Activated T-cell treated with anti-CD3 and anti-CD28 coated beads, Interleukin-2, amount 50 U/mL, for 4 hours (primary cell): ENCODE results near the gene KLK13. TPM values are rescaled to one million over a fixed set of nuclear protein-coding genes. Genes with fewer than 3 reads are reported as not detected.

Experiments used
- ATAC-seq, 2 donors: fragments of 200-7000 bp; cut with Tn5 transposase; one replicate each; pipeline ENCODE4 v1.10.0; 2021
- DNase-seq: peaks from one replicate; pipeline ENCODE4 v3.0.0-alpha.2; 2020
- H3K27me3 Mint-ChIP-seq: one replicate; pipeline ENCODE4 v1.8.0; 2021; ENCODE audit warnings: low read depth, mixed read lengths
- H3K36me3 Mint-ChIP-seq: one replicate; pipeline ENCODE4 v1.8.0; 2022; ENCODE audit warnings: mixed read lengths; ENCODE audit not compliant: insufficient read depth
- H3K4me1 Mint-ChIP-seq: one replicate; pipeline ENCODE4 v1.8.0; 2021; ENCODE audit warnings: low read depth, mixed read lengths
- H3K4me3 Mint-ChIP-seq: one replicate; pipeline ENCODE4 v1.8.0; 2021; ENCODE audit warnings: mild to moderate bottlenecking, moderate library complexity, mixed read lengths
- H3K9me3 Mint-ChIP-seq: one replicate; pipeline ENCODE4 v1.8.0; 2021; ENCODE audit warnings: mixed read lengths
- total RNA-seq, 3 donors: library from RNA; stranded (reverse); gene quantifications; one replicate each; pipeline ENCODE4 v1.2.1, GENCODE V29; 2021

The KLK13 gene
- total RNA-seq, 3 donors from 2014 or later = not detected

GRCh38 chr19:51026554-51026831 is 38.4 kb downstream of the KLK13 start, which contains the start of gene KLK11:
KLK11 (minus strand) TSS chr19:51026616; CDS start chr19:51025631, 985 bp downstream.
- DNase-seq (no peak), ATAC-seq (no peak)
- Mint-ChIP-seq H3K4me1 (no peaks in the 10 kb centered on the region), H3K4me3 (no peak within 1 kb of the TSS), H3K27me3 (peaks cover 64% of the 10 kb centered on the region), H3K36me3 (no peaks in the 10 kb centered on the region), H3K9me3 (no peaks in the 10 kb centered on the region)

GRCh38 chr19:51025809-51026553 is 38.9 kb downstream of the KLK13 start:
- no peaks in the 10 kb centered on the region for H3K4me1 Mint-ChIP-seq
- no peak for DNase-seq
- ATAC-seq = no peak
- H3K27me3 Mint-ChIP-seq = peaks cover 60% of the 10 kb centered on the region
- no peak overlapping the region for H3K4me3 Mint-ChIP-seq
- no peaks in the 10 kb centered on the region for H3K9me3 Mint-ChIP-seq
- H3K36me3 Mint-ChIP-seq = no peaks in the 10 kb centered on the region

- Mint-ChIP-seq H3K27me3 (peaks cover 57% of the 10 kb centered on the region), H3K4me3 (no peak overlapping the region), H3K36me3 (no peaks in the 10 kb centered on the region), H3K9me3 (no peaks in the 10 kb centered on the region), H3K4me1 (no peaks in the 10 kb centered on the region)
- ATAC-seq = no peak
- no peak for DNase-seq
Observed at GRCh38 chr19:51025401-51025800, 39.5 kb downstream of the KLK13 start.

- Mint-ChIP-seq H3K4me3 (no peak overlapping the region), H3K4me1 (no peaks in the 10 kb centered on the region), H3K36me3 (no peaks in the 10 kb centered on the region), H3K27me3 (peaks cover 61% of the 10 kb centered on the region), H3K9me3 (no peaks in the 10 kb centered on the region)
- no peak for ATAC-seq
- no peak for DNase-seq
Observed at GRCh38 chr19:51024924-51025323, 40.0 kb downstream of the KLK13 start.

- Mint-ChIP-seq H3K27me3 (peaks cover 65% of the 10 kb centered on the region), H3K36me3 (no peaks in the 10 kb centered on the region), H3K4me3 (no peak overlapping the region), H3K4me1 (peaks cover 2% of the 10 kb centered on the region), H3K9me3 (no peaks in the 10 kb centered on the region)
- DNase-seq (no peak), ATAC-seq (no peak)
Observed at GRCh38 chr19:51023946-51024345, 40.9 kb downstream of the KLK13 start.

GRCh38 chr19:51022526-51022925 is 42.4 kb downstream of the KLK13 start:
- no peaks in the 10 kb centered on the region for H3K36me3 Mint-ChIP-seq
- peaks cover 69% of the 10 kb centered on the region for H3K27me3 Mint-ChIP-seq
- DNase-seq = no peak
- ATAC-seq = no peak
- no peaks in the 10 kb centered on the region for H3K9me3 Mint-ChIP-seq
- no peak overlapping the region for H3K4me3 Mint-ChIP-seq
- H3K4me1 Mint-ChIP-seq = peaks cover 9% of the 10 kb centered on the region

GRCh38 chr19:51020988-51021651 is 43.8 kb downstream of the KLK13 start:
- H3K4me3 Mint-ChIP-seq = no peak overlapping the region
- ATAC-seq = no peak
- no peaks in the 10 kb centered on the region for H3K36me3 Mint-ChIP-seq
- H3K4me1 Mint-ChIP-seq = peaks cover 15% of the 10 kb centered on the region
- H3K9me3 Mint-ChIP-seq = no peaks in the 10 kb centered on the region
- no peak for DNase-seq
- H3K27me3 Mint-ChIP-seq = peaks cover 75% of the 10 kb centered on the region

- DNase-seq (no peak), ATAC-seq (no peak)
- Mint-ChIP-seq H3K36me3 (no peaks in the 10 kb centered on the region), H3K4me1 (peaks cover 15% of the 10 kb centered on the region), H3K4me3 (peak within 1 kb of the TSS; percentile 40), H3K9me3 (no peaks in the 10 kb centered on the region), H3K27me3 (peaks cover 76% of the 10 kb centered on the region)
Observed at GRCh38 chr19:51019544-51019925, 45.4 kb downstream of the KLK13 start, which contains the start of gene KLK10. KLK10 (minus strand) TSS chr19:51019709; CDS start chr19:51019130, 579 bp downstream.

GRCh38 chr19:51018745-51019543 is 45.9 kb downstream of the KLK13 start:
- DNase-seq = no peak
- H3K36me3 Mint-ChIP-seq = no peaks in the 10 kb centered on the region
- H3K9me3 Mint-ChIP-seq = no peaks in the 10 kb centered on the region
- peak overlapping the region; percentile 40 for H3K4me3 Mint-ChIP-seq
- peaks cover 15% of the 10 kb centered on the region for H3K4me1 Mint-ChIP-seq
- H3K27me3 Mint-ChIP-seq = peaks cover 79% of the 10 kb centered on the region
- peak; percentile 18 to 34 for ATAC-seq

GRCh38 chr19:51016798-51017683 is 47.9 kb downstream of the KLK13 start:
- no peaks in the 10 kb centered on the region for H3K36me3 Mint-ChIP-seq
- no peaks in the 10 kb centered on the region for H3K9me3 Mint-ChIP-seq
- H3K27me3 Mint-ChIP-seq = peaks cover 67% of the 10 kb centered on the region
- DNase-seq = peak; percentile 40
- H3K4me3 Mint-ChIP-seq = peak overlapping the region; percentile 61
- H3K4me1 Mint-ChIP-seq = peaks cover 15% of the 10 kb centered on the region
- peak; percentile 29 to 71 for ATAC-seq

- ATAC-seq = no peak
- DNase-seq = no peak
- H3K36me3 Mint-ChIP-seq = no peaks in the 10 kb centered on the region
- H3K9me3 Mint-ChIP-seq = no peaks in the 10 kb centered on the region
- H3K4me3 Mint-ChIP-seq = no peak overlapping the region
- peaks cover 15% of the 10 kb centered on the region for H3K4me1 Mint-ChIP-seq
- peaks cover 68% of the 10 kb centered on the region for H3K27me3 Mint-ChIP-seq
Observed at GRCh38 chr19:51015691-51016267, 49.1 kb downstream of the KLK13 start.

GRCh38 chr19:51014242-51014641 is 50.6 kb downstream of the KLK13 start:
- Mint-ChIP-seq H3K36me3 (no peaks in the 10 kb centered on the region), H3K4me3 (no peak overlapping the region), H3K9me3 (no peaks in the 10 kb centered on the region), H3K4me1 (peaks cover 15% of the 10 kb centered on the region), H3K27me3 (peaks cover 70% of the 10 kb centered on the region)
- DNase-seq = no peak
- ATAC-seq = no peak

GRCh38 chr19:51012661-51013190 is 52.2 kb downstream of the KLK13 start:
- Mint-ChIP-seq H3K4me3 (no peak overlapping the region), H3K36me3 (no peaks in the 10 kb centered on the region), H3K27me3 (peaks cover 60% of the 10 kb centered on the region), H3K4me1 (peaks cover 6% of the 10 kb centered on the region), H3K9me3 (no peaks in the 10 kb centered on the region)
- no peak for ATAC-seq
- DNase-seq = no peak
